Keratinocyte (primary cell): ENCODE results near the gene PLXNA1. TPM values are rescaled to one million over a fixed set of nuclear protein-coding genes. Genes with fewer than 3 reads are reported as not detected.

Source experiments
- DNase-seq: peaks from one replicate; pipeline ENCODE4 v3.0.0-alpha.2; 2011; ENCODE audit warnings: low read depth, missing footprints, low spot score
- FAIRE-seq: peaks from 2 replicates; lab custom pipeline; 2011; peaks lifted over from hg19 to GRCh38; lab: Jason Lieb, UNC
- H2AFZ ChIP-seq: 2 replicates; pipeline ENCODE4 v1.6.0; 2012; ENCODE audit warnings: low read length, control low read depth, inconsistent platforms; ENCODE audit not compliant: control insufficient read depth
- H3K27ac ChIP-seq: 2 replicates; pipeline ENCODE4 v1.5.1; 2011; ENCODE audit warnings: low read length; ENCODE audit not compliant: control insufficient read depth, insufficient read depth
- H3K27me3 ChIP-seq: 3 replicates; pipeline ENCODE4 v1.6.0; 2011; ENCODE audit warnings: low read length; ENCODE audit not compliant: control insufficient read depth, insufficient read depth; ENCODE audit errors: extremely low read depth
- H3K36me3 ChIP-seq, 2 experiments: 2 replicates in 1 of 2; 3 replicates in 1 of 2; pipeline ENCODE4 v1.5.1; 2011; ENCODE audit warnings: low read length in 2 of 2, mild to moderate bottlenecking in 1 of 2; ENCODE audit not compliant: control insufficient read depth in 2 of 2, insufficient read depth in 2 of 2; ENCODE audit errors: extremely low read depth in 1 of 2
- H3K4me1 ChIP-seq: 3 replicates; pipeline ENCODE4 v1.5.1; 2011; ENCODE audit warnings: low read length; ENCODE audit not compliant: control insufficient read depth, insufficient read depth; ENCODE audit errors: extremely low read depth
- H3K4me2 ChIP-seq: 3 replicates; pipeline ENCODE4 v1.6.0; 2011; ENCODE audit warnings: low read depth, low read length; ENCODE audit not compliant: control insufficient read depth, insufficient read depth; ENCODE audit errors: extremely low read depth
- H3K4me3 ChIP-seq, 3 experiments: fragments of 200-600 bp in 1 of 3; sonication (generic) in 1 of 3; 2 replicates in 2 of 3; 3 replicates in 1 of 3; pipeline ENCODE4 v1.5.1; 2011 to 2016; ENCODE audit warnings: low read length in 3 of 3, mild to moderate bottlenecking in 3 of 3, control low read depth in 2 of 3, inconsistent platforms in 1 of 3, low read depth in 1 of 3, mixed read lengths in 1 of 3, mixed run types in 1 of 3, moderate library complexity in 1 of 3; ENCODE audit not compliant: control insufficient read depth in 2 of 3, insufficient read depth in 2 of 3; ENCODE audit errors: extremely low read depth in 1 of 3
- H3K79me2 ChIP-seq: 2 replicates; pipeline ENCODE4 v1.6.0; 2012; ENCODE audit warnings: low read length; ENCODE audit not compliant: control insufficient read depth, insufficient read depth
- H3K9ac ChIP-seq: 3 replicates; pipeline ENCODE4 v1.6.0; 2011; ENCODE audit warnings: low read length; ENCODE audit not compliant: control insufficient read depth, insufficient read depth; ENCODE audit errors: extremely low read depth
- H3K9me1 ChIP-seq: 3 replicates; pipeline ENCODE4 v1.6.0; 2011; ENCODE audit warnings: low read length; ENCODE audit not compliant: control insufficient read depth, insufficient read depth; ENCODE audit errors: extremely low read depth
- H3K9me3 ChIP-seq: 2 replicates; pipeline ENCODE4 v1.5.1; 2012; ENCODE audit warnings: low read depth, low read length; ENCODE audit not compliant: control insufficient read depth
- H4K20me1 ChIP-seq: 3 replicates; pipeline ENCODE4 v1.6.0; 2011; ENCODE audit warnings: low read length; ENCODE audit not compliant: control insufficient read depth, insufficient read depth; ENCODE audit errors: extremely low read depth
- CTCF ChIP-seq, 3 experiments: IDR thresholded peaks in 1 of 3; conservative IDR thresholded peaks in 1 of 3; optimal IDR thresholded peaks in 1 of 3; 2 replicates in 2 of 3; 3 replicates in 1 of 3; pipeline versions ENCODE3 to v1.5.1; 2011; ENCODE audit warnings: low read length in 3 of 3, mild to moderate bottlenecking in 3 of 3, moderate library complexity in 2 of 3, control low read depth in 1 of 3, inconsistent platforms in 1 of 3; ENCODE audit not compliant: insufficient read depth in 2 of 3; ENCODE audit errors: extremely low read depth in 1 of 3
- EZH2 ChIP-seq: IDR thresholded peaks from one replicate; pipeline ENCODE4 v1.6.1; 2012; ENCODE audit warnings: inconsistent platforms, mild to moderate bottlenecking, low read length, moderate library complexity
- dilution Hi-C: fragments of 300-500 bp; cut with MboI; formaldehyde crosslinking; loops from one replicate; pipeline ENCODE4 v1.7.0; 2020; ENCODE audit warnings: low sequenced_read_pairs; ENCODE audit not compliant: extremely low pct_ligation_motif_present
- polyA plus RNA-seq, 5 experiments: library from polyadenylated mRNA; depleted of rRNA in 3 of 5; stranded (reverse) in 3 of 5; stranded (forward) in 1 of 5; unstranded in 1 of 5; fragments of >200 nt; gene quantifications; 1 replicate in 1 of 5; 2 replicates in 3 of 5; 3 replicates in 1 of 5; pipeline versions ENCODE4 v1.2.1 to v1.2.3, GENCODE V29; 2011 to 2012; ENCODE audit warnings: missing spikeins in 2 of 5, low read depth in 1 of 5, low replicate concordance in 1 of 5

Gene PLXNA1
- polyA plus RNA-seq, 1 donor (not counting 4 experiments of a cell fraction or from before 2014, with no cell fraction given), result 38.4 TPM

- dilution Hi-C loops, result no loop called here
- DNase-seq (no peak), FAIRE-seq (no peak)
- Histone ChIP-seq H3K27me3 (no peaks in the 10 kb centered on the region), H3K9me3 (no peaks in the 10 kb centered on the region), H3K9ac (no peak overlapping the region), H3K79me2 (peaks cover 4% of the 10 kb centered on the region), H3K4me1 (no peaks in the 10 kb centered on the region), H4K20me1 (peaks cover 4% of the 10 kb centered on the region), H3K4me3 (no peak overlapping the region), H2AFZ (no peak overlapping the region), H3K4me2 (no peak overlapping the region), H3K27ac (no peak overlapping the region), H3K36me3 (peaks cover 55 to 64% of the 10 kb centered on the region in 2 experiments), H3K9me1 (no peaks in the 10 kb centered on the region)
- TF ChIP-seq CTCF (optimal IDR thresholded peaks at IDR 0.05 in 1 of 3, IDR thresholded peaks at IDR 0.05 in 1 of 3, conservative IDR thresholded peaks at IDR 0.05 in 1 of 3; ENCODE audit: extremely low read depth in 1 of 3, insufficient read depth in 2 of 3, low read length in 3 of 3), result no peak
- no peak for TF ChIP-seq EZH2
Observed at GRCh38 chr3:127025456-127025855, 42.5 kb downstream of the PLXNA1 start.

GRCh38 chr3:127026036-127026435 is 43.1 kb downstream of the PLXNA1 start:
- no peak overlapping the region for H3K4me3 ChIP-seq
- peaks cover 4% of the 10 kb centered on the region for H4K20me1 ChIP-seq
- H3K9me1 ChIP-seq, result no peaks in the 10 kb centered on the region
- DNase-seq (no peak), FAIRE-seq (no peak)
- peaks cover 59 to 61% of the 10 kb centered on the region in 2 experiments for H3K36me3 ChIP-seq
- H3K27ac ChIP-seq, result no peak overlapping the region
- TF ChIP-seq EZH2, result no peak
- TF ChIP-seq CTCF (optimal IDR thresholded peaks at IDR 0.05 in 1 of 3, IDR thresholded peaks at IDR 0.05 in 1 of 3, conservative IDR thresholded peaks at IDR 0.05 in 1 of 3; ENCODE audit: extremely low read depth in 1 of 3, insufficient read depth in 2 of 3, low read length in 3 of 3), result no peak
- dilution Hi-C loops, result no loop called here
- peaks cover 2% of the 10 kb centered on the region for H3K79me2 ChIP-seq
- H2AFZ ChIP-seq, result no peak overlapping the region
- no peaks in the 10 kb centered on the region for H3K27me3 ChIP-seq
- no peaks in the 10 kb centered on the region for H3K4me1 ChIP-seq
- no peaks in the 10 kb centered on the region for H3K9me3 ChIP-seq
- H3K9ac ChIP-seq, result no peak overlapping the region
- no peak overlapping the region for H3K4me2 ChIP-seq
